ENCODE results near the gene KDM4D.

GRCh38 chr11:94958121-94958696 lies 15.3 kb upstream of the KDM4D start:
- TF ChIP-seq CTCF (IDR thresholded peaks at IDR 0.05; ENCODE audit: insufficient read depth, low read length) (no peak), POLR2AphosphoS5 (IDR thresholded peaks at IDR 0.05; ENCODE audit: low read depth) (no peak), GABPA (IDR thresholded peaks at IDR 0.05; ENCODE audit: low read depth) (no peak), REST (IDR thresholded peaks at IDR 0.05; ENCODE audit: insufficient replicate concordance, low read depth) (no peak)

Data from HL-60 (cell line).